IPS-NIHi7 (cell line): ENCODE results near the gene STX8.
A peak's percentile ranks its signal among the peaks of the same experiment; 100 is the strongest.

Experiments
- DNase-seq: peaks from one replicate; pipeline ENCODE4 v3.0.0; 2012; ENCODE audit warnings: mixed read lengths; ENCODE audit errors: extremely low spot score

Gene STX8

DNA sequence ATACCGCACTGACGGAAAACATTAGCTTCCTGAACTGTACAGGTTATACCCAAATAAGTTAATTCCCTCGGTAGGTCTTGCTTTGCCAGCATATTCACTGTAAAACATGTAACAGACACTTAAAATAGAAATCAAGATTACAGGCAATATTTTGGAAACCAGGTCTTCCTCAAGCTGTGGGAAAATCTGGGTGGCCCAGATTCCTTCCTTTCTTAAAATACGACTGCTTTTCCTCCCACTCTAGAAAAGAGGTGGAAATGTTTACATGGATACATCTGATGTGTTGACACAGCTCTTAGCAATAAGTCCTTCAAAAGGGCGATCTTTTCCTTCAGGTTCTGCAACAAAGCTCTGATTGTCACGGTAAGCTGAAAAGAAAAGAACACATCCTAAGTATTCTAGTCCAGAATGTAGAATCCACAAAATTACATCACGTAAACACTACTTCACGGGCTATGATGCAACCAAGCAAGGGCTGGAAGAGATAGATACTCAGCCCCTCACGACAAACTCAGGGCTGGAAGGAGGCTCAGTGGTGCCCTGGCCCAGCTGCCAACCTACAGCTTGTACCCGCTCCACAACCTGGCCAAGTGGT lies 18.4 kb downstream of the STX8 start:
- no peak for DNase-seq

DNA sequence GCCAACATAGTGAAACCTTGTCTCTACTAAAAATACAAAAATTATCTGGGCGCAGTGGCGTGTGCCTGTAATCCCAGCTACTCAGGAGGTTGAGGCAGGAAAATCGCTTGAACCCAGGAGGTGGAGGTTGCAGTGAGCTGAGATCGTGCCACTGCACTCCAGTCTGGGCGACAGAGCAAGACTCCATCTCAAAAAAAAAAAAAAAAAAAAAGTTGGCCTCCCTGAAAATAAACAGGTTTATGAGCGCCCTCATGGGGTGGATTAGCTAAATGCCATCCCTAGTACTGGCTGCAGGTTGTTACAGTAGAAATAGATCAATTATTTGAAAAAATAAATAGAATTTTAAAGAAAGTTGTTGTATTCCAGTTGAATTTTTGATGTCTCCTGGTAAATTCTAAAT lies 20.9 kb downstream of the STX8 start:
- DNase-seq = peak; percentile 52

DNA sequence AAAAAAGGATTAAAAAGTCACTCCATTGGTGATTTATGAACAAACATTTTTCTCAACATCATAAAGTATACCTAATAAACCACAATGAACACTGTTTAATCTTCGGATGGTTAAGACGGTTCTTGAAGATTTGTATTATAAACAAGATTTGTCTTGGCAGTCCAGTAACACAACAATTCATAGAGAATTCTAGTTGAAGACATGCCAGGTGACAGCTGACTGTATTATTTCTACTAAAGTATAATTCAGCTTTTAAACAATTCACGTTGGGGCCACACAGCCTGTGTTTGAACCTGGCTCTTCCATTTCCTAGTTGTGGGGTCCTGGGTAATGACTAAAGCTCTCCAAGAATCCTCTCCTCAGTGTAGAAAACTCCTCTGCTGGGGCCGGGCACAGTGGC lies 22.0 kb downstream of the STX8 start:
- no peak for DNase-seq

DNA sequence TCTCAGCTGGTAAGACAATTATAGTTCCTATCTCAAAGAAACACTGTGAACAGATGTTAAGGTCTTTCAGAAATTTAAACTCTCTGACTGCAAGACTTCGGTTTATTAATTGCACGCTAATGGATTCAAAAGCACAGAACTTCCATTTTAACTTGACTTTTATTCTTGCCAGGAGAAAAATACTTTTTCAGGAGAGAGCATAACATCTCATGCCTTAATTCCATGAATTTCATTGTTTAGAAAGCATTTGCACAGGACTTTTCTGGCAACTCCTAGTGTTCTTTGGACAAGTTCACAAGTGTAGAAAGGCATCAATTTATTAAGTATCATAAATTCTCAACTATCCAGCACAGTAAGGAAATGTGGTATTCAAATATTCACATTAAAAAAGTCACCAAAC lies 22.4 kb downstream of the STX8 start:
- no peak for DNase-seq

DNA sequence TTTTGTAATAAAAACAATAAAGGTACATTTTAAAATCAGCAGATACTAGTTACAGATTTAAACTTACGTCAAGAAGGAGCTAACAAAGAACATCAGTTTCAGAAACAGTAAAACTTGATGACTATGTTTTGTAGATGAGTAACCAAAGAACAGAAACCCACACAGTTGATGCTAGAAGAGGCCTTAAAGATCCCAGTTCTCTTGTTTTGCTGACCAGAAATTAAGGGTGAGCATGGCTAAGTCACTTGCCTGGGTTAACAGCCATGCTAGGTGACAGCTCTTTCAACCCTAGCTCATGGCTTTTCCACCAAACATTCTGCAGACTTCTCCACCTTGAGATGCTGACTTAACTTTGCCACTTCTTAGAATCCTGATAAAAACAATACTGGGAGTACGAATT lies 26.4 kb downstream of the STX8 start:
- no peak for DNase-seq

DNA sequence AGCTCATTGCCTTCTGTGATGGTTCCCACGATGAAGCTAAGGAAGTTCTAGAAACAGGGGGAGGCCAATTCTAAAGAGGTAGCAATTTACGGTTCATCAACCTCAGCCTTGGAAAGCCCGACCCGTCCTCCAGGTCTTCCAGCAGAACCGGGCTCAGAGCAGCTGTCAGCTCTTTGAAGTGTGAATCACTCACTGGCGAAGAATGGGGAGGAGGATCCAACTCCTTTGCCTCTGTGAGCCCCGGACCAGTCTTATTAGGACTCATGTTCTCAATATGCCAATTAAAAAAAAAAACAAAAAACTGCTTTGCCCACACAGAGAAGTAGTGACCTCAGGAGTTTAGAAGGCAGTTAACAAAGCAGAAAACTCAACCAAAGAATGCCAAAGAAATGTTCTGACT lies 31.4 kb downstream of the STX8 start:
- peak; percentile 10 for DNase-seq

DNA sequence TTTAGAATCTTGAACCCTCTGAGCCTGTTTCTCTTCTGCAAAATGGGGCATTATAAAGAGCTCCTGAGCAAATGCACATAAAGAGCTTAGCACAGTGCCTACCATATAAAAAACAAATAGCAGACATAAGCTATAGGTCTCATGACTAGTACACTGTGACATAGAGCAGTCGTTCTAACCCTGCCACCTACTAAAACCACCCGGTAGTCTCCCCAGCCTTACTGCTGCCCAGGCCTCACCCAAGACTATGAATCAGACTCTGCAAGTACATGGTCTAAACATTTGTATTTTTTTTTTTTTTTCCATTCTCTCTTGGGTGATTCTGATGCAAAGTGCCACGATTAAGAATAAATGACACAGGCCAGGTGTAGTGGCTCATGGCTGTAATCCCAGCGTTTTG lies 33.9 kb downstream of the STX8 start:
- no peak for DNase-seq

DNA sequence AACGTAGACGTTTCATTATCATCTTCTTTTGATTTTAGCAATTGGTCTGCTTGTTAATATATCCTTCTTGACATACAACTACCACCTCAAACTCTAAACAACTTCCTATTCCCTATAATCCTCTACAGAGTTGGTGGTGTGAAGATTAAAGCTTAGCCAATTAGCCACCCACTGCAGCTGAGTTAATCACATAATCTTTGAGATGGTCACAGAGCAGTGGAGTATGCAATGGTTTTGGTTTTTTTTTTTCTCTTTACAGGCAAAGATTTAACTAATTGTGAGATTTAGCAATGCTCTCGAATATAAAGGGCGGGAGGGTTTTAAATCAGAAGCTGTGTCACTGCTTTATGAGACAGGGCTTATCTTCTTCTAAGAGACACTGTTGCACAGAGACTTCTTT lies 37.0 kb downstream of the STX8 start:
- DNase-seq = no peak

DNA sequence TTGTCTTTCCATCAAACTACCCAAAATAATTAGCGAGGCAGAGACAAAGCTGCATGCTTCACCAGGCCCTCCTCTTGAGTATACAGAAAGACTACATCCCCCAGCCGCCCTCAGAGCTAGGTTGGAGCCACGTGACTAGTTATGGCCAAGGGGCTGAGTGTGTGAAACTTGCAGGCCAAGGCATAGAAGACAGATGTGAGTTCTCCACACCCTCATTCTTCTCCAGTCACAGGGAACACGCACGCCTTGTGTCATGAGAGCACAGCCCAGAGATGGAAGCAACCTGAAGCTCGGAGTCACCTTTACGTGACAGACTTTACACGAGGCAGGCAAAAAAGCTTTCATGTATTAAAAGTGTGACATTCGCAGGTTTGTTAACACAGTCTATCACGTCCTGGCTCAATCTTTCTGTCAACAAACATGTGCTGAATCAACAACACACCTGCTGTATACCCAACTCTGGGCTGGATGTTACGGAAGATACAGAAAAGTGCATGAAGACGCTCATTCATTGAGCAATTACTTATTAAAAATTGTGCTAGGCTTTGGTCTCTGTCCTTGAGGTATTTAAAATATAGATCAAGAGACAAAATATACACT lies 38.3 kb downstream of the STX8 start:
- no peak for DNase-seq

DNA sequence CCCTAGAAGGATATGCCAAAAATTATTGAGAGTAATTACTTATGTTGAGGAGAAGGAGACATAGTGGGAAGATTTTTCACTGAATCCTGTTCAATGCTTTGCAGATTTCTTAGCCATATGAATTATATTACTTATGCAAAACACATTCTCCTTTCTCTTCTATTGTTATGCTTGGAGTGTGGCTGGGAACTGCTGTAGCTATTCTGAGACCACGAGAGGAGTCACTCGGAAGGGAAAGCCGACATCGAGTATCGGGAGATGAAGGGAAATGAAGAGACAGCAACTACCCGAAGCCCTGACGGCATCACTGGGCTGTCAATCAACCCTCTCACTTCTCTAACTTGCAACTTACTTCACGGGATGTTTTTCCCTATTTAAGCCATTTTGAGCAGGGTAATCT lies 39.6 kb downstream of the STX8 start:
- no peak for DNase-seq

DNA sequence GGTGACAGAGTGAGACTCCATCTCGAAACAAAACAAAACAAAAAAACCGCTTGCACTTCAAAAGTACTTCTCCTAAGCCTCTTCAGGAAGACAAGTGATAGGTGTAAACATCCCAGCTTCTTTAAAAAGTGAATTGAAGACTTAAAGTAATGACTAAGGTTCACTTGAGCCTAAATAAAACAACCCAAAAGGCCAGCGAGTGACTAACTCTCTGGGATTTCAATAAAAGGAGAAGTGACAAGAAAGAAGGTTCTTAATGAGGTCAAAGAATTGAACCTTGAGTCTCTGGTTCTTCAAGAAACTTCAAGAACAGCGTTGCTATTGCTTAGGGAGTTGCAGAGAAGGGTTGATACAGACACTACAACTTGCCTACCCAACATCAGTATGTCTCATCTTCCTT lies 42.2 kb downstream of the STX8 start:
- no peak for DNase-seq

DNA sequence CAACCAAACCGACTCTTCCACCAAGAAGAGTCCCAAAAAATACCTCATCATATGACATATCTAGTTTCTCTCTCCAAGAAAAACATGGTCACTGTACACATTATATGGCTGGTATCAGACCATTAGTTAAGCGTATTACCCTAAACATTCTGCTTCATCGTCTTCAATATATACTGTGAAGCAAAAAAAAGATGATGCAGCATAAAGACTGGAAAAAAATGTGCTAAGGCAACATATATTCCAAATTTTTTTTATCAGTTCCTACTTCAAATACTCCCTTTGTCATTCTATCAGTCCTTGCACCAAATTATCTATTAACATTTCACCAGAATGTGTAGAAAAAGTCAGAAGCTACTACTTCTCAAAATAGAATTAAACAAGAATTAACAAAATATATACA lies 42.9 kb downstream of the STX8 start:
- no peak for DNase-seq

DNA sequence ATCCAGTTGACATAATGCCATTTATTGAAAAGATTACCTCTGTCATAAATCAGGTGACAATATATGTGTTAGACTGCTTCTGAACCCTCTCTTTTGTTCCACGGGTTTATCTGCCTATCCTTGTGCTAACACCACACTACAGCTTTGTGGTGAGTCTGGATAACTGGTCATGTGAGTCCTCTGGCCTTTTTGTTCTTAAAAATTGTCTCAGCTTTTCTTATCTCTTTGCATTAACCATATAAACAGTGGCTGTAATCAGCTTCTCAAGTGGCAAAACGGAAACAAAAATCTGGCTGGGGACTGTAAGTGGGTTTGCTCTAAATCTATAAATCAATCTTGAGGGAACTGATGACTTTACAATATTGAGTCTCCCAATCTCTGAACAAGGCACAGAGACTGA lies 44.6 kb downstream of the STX8 start:
- DNase-seq = no peak

DNA sequence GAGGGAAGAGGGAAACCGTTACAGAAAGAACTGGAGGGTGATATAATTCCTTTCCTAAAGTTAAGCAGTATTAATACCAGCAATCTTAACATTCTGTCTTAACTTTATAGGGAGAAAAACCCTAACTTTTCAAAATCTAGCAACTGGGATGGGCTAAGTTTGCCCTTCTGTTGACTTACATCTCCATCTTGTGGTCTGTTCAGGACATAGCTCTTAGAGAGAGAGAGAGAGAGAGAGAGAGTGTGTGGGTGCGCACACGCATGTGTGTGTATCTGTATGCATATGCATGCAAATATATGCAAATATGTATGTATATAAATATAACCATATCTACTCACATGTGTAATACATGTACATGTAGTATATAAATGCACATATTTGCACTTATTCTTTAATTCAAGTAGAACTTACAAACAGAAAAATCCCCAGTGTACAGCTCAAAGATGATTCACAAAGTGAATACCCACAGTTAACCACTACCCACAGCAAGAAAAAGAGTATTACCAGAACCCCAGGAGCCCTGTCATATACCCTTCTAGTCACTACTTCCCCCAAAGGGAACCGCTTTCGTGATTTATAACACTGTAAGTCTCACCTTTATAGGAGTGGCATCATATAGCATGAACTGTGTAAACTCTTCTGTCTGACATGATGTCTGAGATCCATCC lies 46.5 kb downstream of the STX8 start:
- no peak for DNase-seq

DNA sequence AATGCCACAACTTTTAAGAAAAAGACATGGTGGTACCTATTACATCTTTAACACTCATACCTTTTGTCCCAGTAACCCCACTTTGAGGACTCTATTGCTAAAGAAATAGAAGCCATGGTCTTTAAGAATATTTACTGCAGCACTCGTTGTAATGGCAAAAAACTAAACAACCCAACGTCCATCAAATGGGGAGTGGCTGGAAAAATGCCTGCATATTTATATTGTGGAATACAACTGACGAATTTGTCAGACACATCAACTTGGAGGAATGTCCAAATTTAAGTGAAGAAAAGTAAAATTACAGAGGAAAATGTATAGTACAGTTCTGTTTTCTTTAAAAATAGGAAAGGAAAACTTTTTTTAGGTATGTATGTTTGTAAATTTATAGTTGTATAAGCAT lies 47.8 kb downstream of the STX8 start:
- DNase-seq = no peak

DNA sequence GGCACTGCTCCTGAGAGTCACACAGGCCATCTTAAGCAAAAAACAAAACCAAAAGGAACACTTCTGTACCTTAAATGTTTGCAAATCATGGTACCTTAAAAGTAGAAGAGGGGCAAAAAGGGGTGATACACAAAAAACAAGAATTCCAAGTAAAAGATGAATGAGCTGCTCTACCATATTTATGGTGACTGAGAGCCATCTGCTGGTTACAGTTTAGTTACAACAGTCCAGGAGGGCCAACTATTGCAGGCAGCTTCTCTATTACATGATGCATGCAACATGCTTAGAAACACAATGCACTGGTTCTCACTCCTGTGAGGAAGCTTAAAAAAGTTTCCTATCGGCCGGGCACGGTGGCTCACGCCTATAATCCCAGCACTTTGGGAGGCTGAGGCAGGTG lies 53.5 kb downstream of the STX8 start:
- peak; percentile 47 for DNase-seq

DNA sequence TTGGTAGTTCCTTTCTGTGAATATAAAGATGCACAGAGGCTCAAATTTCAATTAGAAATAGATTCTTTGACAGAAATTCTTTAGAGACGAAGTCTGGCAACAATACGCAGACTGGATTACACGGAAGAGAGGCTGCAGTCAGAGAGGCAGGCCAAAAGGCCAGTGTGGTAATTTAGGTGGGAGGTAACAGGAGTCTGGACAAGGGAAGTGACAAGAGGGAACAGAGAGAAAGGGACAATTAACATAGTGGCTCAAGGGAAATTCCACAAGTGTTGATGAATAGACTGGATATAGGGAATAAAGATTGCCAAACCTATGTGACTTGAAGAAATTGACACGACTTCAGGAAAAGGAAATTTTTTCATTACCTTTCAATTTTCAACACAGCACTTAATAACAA lies 54.6 kb downstream of the STX8 start:
- no peak for DNase-seq

DNA sequence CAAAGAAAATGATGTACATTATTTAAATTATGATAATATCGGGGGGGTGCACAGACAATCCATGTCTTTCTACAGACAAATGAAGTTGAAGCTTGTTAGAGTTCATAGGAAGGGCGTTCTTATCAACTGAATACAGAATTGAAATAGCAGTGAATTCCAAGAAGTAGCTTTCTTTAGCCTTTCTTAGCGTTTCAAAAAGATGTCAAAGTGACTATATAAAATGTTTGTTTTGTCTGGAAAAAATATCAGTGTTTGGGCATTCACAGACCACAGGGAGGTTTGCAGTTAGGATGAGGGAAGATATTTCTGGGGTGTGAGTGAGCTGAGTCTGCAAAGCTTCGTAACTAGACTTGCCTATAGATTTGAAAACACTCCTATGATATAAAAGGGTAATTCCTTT lies 55.0 kb downstream of the STX8 start:
- DNase-seq = no peak

DNA sequence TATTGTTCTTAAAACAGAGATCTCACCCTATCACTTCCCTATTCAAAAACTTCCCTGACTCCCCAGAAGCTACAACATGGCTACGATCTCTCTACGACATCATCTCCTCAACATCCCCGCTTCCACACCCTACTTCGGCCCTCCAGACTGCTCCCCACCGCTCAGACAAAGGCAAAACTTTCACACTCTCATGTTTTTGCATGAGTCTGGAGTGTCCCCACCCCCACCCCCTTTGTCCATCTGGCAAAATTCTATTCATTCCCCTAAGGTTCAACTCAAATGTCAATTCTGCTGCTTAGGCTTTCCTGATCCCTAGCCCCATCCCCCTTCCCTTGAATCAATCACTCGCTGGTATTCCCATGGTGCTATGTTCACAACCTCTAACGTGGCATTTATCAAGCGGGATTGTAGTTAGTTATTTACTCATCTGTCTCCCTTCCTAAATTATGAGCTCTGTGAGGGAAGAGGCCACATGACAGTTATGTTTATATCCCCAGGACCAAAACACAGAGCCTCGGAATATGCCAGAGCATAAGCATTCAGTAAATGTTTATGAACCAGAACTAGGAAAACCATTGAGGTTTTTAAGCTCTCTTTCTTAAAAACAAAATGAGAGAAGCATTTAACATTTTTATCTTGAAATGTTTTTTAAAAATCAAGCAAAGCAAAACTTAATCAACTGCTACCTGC lies 55.9 kb downstream of the STX8 start:
- no peak for DNase-seq

DNA sequence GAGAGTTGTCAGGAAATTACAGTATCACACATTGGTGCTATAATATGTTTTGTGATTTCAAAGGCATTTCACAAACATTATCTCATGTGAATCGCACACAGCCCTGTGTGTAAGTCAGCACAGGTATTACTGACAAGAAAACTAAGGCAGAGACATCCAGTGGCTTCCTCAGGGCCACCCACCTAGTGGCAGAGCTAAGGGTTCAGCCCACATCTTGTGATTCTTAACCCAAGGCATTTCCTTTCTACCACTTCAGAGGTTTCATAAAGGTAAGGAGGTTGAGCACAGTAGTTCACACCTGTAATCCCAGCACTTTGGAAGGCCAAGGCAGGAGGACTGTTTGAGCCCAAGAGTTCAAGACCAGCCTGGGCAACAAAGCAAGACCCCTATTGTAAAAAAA lies 58.2 kb downstream of the STX8 start:
- DNase-seq = no peak

DNA sequence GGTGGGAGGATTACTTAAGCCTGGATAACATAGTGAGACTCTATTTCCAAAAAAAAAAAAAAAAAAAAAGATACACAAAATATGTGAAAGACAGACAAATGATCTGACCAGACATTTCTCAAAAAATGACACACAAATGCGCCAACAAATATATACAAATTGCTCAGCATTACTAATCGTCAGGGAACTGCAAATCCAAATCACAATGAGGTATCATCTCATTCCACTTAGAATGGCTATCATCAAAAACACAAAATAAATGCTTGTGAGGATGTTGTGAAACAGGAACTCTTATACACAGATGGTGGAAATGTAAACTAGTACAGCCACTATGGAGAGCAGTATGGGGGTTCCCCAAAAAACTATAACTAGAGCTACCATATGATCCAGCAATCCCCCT lies 62.4 kb downstream of the STX8 start:
- DNase-seq = no peak

DNA sequence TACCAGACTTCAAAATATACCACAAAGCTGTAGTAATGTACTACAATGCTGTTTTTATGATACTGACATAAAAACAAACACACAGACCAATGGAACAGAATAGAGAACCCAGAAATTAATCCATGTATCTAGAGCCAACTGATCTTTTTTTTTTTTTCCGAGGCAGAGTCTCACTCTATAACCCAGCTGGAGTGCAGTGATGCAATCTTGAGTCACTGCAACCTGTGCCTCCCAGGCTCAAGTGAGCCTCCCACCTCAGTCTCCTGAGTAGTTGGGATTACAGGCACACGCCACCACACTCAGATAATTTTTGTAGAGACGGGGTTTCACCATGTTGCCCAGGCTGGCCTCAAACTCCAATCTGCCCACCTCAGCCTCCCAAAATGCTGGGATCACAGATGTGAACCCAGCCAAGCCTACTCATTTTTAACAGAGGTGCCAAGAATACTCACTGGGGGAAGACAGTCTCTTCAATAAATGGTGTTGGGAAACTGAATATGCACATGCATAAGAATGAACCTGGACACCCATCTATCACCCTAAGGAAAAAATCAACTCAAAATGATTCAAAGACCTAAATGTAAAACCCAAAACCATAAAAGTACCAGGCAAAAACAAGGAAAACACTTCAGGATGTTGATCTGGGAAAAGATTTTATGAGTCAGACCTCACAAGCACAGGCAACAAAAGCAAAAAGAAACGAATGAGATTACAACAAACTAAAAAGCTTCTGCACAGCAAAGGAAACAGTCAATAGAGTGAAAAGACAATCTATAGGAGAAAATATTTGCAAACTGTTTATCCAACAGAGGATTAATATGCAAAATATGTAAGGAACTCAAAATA lies 63.1 kb downstream of the STX8 start:
- no peak for DNase-seq
